ENCODE data around the gene KDM5B.

The KDM5B gene

DNA sequence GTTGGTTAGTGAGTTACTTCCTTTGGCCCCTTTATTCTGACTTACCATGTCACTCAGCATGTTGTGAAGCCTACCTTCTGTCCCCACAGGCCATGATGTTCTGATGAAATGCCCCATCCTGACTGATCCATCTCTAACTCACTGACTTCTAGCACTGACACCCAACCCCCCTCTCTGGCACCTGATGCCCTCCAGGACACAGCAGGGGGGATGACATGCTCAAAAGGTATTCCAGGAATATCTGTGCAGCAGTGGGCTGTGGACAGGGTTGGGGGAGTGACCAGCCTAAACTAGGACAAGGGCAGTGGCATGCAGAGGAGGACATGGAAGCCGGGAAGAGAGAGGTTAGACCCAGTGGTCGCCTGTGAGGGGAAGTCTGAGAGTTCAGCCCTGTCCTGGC lies 123.5 kb downstream of the KDM5B start:
- no peak for DNase-seq

GRCh38 chr1:202683029-202683428 lies 125.2 kb downstream of the KDM5B start:
- DNase-seq, result no peak

DNA sequence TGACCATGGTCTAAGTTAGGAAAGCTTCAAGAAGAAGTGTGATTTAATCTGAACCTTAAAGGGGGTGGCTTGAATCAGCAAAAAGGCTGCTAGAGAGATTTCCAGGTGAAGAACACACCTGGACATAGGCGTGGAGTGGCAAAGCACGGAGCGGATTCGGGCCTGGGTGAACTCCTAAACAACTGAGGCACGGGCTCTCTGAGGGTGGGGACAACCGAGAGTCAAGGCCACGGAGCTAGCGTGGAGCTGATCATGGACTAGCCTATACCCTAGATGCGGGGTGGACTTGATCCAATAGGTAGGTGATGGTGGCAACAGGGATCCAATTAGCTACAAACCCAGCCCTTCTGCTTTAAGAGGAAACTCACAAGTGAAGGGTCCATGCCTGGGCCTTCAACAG lies 125.7 kb downstream of the KDM5B start:
- DNase-seq, result no peak

GRCh38 chr1:202681736-202682420 lies 126.3 kb downstream of the KDM5B start:
- no peak for DNase-seq

- DNase-seq, result no peak
Measured at GRCh38 chr1:202680586-202681352, 127.5 kb downstream of the KDM5B start.

DNA sequence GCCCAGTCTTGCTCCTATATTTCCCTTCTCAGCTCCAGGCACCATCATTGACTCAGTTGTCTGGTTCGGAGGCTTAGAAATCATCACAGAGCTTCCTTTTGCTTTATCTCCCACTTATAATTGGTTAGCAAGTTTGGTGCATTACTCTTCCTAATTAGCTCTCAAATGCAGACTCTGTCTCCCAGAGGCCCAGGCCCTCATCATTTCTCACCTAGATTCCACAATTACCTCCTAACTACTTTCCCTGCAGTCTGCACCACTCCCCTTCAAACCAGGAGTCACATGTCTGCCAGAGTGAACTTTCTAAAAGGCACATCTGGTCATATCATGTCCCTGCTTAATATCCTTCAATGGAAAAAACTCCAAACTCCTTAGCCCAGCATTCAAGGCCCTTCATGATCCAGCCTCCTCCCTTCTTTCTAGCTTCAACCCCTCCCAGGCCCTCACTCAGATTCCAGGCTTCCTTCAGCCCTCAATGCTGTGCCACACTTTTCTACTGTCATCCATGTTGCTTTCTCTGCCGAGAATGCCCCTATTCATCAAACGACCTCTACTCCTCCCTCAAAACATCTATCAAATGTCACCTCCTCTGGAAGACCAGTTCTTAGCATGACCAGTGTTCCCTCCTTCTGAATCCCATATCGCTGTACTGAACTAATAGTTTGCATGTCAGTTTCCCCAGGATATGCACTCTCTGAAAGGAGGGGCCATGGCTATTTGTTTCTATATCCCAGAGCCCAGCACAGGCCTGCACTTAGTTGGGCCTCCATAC lies 128.6 kb downstream of the KDM5B start:
- no peak for DNase-seq

DNA sequence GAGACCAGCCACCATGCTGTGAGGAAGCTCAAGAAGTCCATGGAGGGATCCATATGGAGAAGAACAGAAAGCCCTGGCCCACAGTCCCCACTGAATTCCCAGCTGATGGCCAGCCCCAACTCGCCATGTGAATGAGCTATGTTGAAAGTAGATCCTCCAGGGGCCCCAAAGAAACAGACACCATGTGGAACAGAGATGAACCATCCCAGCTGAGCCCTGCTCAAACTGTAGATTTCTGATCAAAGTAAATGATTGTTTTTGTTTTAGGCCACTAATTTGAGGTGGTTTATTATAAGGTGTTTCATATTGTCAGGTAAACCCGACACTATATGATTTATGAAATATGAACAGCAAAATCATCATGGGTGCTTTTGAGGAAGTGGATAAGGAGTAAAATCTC lies 130.8 kb downstream of the KDM5B start:
- no peak for DNase-seq

Data from activated T-cell treated with anti-CD3 and anti-CD28 coated beads, Interleukin-2, amount 50 U/mL, for 1 hour (primary cell).